ENCODE results near the gene PPIL1. TPM values are rescaled to one million over a fixed set of nuclear protein-coding genes. Genes with fewer than 3 reads are reported as not detected.
A peak's percentile ranks its signal among the peaks of the same experiment; 100 is the strongest.

PPIL1 gene
- total and polyA plus RNA-seq, 2 of the 4 experiments (the other 2 are of a cell fraction), result 28.4 to 58.4 TPM

- in situ Hi-C loops (cut with MboI; ENCODE audit: low sequenced_read_pairs) (no loop called here), dilution Hi-C loops (cut with HindIII; ENCODE audit: low sequenced_read_pairs, unreplicated experiment) (no loop called here), intact Hi-C loops (cut with micrococcal nuclease) (no loop called here)
- Histone ChIP-seq H3K36me3 (ENCODE audit: control insufficient read depth, insufficient read depth, low read length) (no peaks in the 10 kb centered on the region), H3K18ac (ENCODE audit: low read depth, low read length) (no peak overlapping the region), H2BK20ac (ENCODE audit: low read depth, low read length) (no peak overlapping the region), H2AFZ (replicated peaks; ENCODE audit: low read length, poor library complexity) (no peak overlapping the region), H4K5ac (ENCODE audit: low read depth, low read length) (no peak overlapping the region), H3K56ac (ENCODE audit: extremely low read depth, insufficient read depth, low read length) (no peak overlapping the region), H4K20me1 (ENCODE audit: insufficient read depth, low read length) (no peaks in the 10 kb centered on the region), H3K27ac (ENCODE audit: insufficient read depth, low read length) (no peak overlapping the region), H2BK120ac (ENCODE audit: low read depth, low read length) (no peak overlapping the region), H3K79me1 (ENCODE audit: low read depth in 1 of 2, low read length in 2 of 2) (no peaks in the 10 kb centered on the region), H3K9me1 (ENCODE audit: insufficient read depth, low read length) (peaks cover 4% of the 10 kb centered on the region; the same call in 1 of the 2 replicates), H3K4me3 (ENCODE audit: insufficient read depth, low read depth, low read length) (no peak overlapping the region), H3K4ac (ENCODE audit: low read depth, low read length) (no peak overlapping the region), H2AK5ac (ENCODE audit: low read depth, low read length) (peak overlapping the region; percentile 49), H3K4me1 (ENCODE audit: control insufficient read depth, insufficient read depth, low read length) (peaks cover 7% of the 10 kb centered on the region), H3K4me2 (ENCODE audit: low read depth, low read length) (no peak overlapping the region), H2AK9ac (replicated peaks; ENCODE audit: low read depth, low read length, poor library complexity) (peak overlapping the region; percentile 33), H2BK15ac (ENCODE audit: low read depth, low read length) (no peak overlapping the region), H3K23ac (ENCODE audit: low read depth, low read length) (no peak overlapping the region), H3K9me3 (ENCODE audit: control insufficient read depth, insufficient read depth, low read length) (no peaks in the 10 kb centered on the region), H4K91ac (ENCODE audit: insufficient read depth, low read depth, low read length) (no peak overlapping the region), H3K27me3 (ENCODE audit: control insufficient read depth, insufficient read depth, low read length) (peaks cover 3% of the 10 kb centered on the region), H2BK5ac (ENCODE audit: low read depth, low read length, poor library complexity, severe bottlenecking) (no peak overlapping the region), H4K8ac (ENCODE audit: low read depth in 2 of 2, low read length in 2 of 2) (no peak overlapping the region), H3K9ac (ENCODE audit: low read depth, low read length) (no peak overlapping the region), H3K14ac (replicated peaks; ENCODE audit: low read depth, low read length) (no peak overlapping the region)
- peak; percentile 16 for DNase-seq
- ATAC-seq (ENCODE audit: low read depth), result no peak
- WGBS, 2 experiments (ENCODE audit: extremely low coverage in 2 of 2, insufficient read length in 1 of 2), result 100% methylated on average over 4 of the region's 19 CpGs; no CpG with 5 or more reads in 1 of the 2 experiments
- no peak for TF ChIP-seq NFE2L2 (IDR thresholded peaks at IDR 0.05; ENCODE audit: low read depth, low read length)
- no peak for TF ChIP-seq CTCF (conservative IDR thresholded peaks at IDR 0.05; ENCODE audit: low read depth, low read length)
- no peak for TF ChIP-seq CHD1 (IDR thresholded peaks at IDR 0.05; ENCODE audit: low read depth, low read length)
- no TSS peak for BruUV-seq (replicated peaks)
- ChIA-PET CTCF (no interaction called here), POLR2A (ENCODE audit: unreplicated experiment) (no interaction called here)
Measured at GRCh38 chr6:36826520-36827227, 47.9 kb downstream of the PPIL1 start.

Measured in IMR-90 (cell line).